HG03060 (cell line): Measurements from ENCODE around the gene PRDX6.
A peak's percentile ranks its signal among the peaks of the same experiment; 100 is the strongest.
"Not testable (repeated sequence)": the region's sequence is repeated elsewhere in the genome, so short reads cannot be mapped to it uniquely, and the experiment has no call there.

Experiments used
- ATAC-seq: cut with Tn5 transposase; IDR thresholded peaks from one replicate; pipeline ENCODE4 v1.9.1; 2021; ENCODE audit warnings: low read depth, moderate number of reproducible peaks; ENCODE audit not compliant: unreplicated experiment

Gene PRDX6, protein sequence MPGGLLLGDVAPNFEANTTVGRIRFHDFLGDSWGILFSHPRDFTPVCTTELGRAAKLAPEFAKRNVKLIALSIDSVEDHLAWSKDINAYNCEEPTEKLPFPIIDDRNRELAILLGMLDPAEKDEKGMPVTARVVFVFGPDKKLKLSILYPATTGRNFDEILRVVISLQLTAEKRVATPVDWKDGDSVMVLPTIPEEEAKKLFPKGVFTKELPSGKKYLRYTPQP

DNA sequence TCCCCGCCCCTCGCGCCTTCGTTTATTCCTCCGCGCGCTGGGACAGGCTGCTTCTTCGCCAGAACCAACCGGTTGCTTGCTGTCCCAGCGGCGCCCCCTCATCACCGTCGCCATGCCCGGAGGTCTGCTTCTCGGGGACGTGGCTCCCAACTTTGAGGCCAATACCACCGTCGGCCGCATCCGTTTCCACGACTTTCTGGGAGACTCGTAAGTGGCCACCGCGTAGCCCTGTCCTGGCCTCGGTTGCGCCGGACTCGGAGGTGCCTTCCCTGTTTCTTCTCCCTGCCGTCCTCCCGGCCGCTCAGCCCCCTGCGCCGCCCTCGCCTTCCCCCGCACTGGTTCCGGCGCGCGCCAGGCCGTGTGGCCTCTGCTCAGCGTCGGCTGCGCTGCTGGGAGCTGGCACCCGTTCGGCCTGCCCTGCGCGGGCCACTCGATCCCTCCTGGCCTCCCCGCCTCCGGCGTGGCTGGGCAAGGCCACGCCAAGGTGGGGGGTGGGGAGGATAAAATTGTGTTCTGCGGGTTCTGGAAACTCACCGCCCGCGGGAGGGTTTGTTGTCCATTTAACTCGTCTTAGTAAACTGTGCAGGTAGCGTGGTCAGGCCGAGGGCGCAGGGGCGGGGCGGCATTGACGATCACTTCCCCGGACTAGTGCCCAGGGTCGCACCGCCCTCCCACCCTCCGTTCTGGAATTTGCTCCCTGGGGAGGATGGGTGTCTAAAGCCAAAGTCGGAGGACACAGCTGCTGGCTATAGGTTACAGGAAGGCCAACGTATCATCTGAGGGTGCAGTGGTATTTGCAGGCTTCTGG is at the start of gene PRDX6:
Gene PRDX6, plus strand, starts transcription at position 50 of the 808 bp plus-strand sequence. Its CDS starts 63 bp downstream, at position 113.
- ATAC-seq, result peak; percentile 23

DNA sequence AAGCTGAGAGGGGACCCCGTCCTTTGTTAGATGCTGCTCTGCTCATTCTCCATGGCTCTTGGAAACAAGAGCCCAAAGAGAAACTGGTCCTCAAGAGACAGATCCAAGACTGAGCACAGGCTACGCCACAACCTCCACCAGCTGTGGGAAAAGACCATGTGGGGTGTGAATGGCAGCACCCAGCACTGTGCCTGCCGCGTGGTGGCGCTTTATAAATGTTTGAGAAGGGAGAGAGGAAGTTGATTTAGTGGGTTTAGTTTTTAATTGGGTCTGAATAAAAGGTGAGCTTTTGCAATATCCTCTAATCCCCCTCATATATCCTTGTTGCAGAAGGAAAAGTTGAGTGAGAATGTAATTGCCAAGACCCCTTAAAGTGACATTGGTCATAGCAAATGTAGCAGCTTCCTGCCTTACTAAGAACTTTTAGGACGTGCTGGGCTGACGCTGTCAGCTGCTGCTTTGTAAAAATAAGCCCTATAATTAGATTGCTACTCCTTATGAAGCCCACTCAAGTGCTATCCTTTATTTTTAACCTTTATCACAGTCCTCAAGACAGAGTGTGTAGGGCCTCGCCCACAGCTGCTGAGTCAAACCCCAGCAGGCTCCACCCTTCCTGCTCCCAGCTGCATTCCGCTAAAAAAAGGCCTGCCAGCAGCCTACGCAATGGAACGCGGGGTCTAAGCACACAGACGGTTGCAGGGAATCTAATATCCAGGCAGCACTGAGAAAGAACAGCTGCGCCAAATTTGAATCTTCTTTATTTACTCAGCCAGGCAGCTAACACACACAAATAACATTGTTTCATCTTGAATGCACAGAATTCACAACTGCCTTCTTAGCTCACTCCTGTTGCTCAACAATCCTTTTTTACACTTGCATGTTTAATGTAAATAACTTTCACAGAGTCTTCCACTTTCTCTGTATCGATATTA is 47.4 kb upstream of the PRDX6 start:
- ATAC-seq, result no peak

DNA sequence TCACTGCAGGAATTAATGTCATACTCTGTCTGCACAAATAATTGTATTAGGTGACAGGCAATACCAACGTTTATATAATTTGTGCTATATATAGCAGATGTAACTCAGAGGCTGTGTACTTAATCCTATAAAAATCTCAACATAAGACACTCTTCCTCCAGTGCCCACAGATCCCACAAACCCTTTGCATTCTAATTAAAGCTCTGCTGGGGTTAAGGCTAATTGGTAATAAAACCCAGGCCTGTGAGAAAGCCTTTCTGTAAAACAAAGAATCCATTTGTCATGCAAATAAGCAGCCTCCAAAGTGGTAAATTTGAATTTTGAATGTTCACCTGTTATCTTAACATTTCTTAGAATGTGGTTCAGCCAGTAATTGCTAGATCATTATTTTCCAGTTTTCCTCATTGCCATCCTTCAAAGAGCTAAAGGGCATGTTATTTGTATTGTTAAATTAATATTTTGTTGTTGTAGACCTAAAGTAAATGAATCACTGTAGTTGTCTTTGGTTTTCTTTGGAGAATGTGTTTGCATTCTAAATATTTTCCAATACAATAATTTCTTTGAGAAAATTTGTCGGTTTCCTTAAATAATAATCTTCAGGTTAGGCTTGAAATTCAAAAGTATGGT is 46.3 kb upstream of the PRDX6 start:
- ATAC-seq, result no peak

DNA sequence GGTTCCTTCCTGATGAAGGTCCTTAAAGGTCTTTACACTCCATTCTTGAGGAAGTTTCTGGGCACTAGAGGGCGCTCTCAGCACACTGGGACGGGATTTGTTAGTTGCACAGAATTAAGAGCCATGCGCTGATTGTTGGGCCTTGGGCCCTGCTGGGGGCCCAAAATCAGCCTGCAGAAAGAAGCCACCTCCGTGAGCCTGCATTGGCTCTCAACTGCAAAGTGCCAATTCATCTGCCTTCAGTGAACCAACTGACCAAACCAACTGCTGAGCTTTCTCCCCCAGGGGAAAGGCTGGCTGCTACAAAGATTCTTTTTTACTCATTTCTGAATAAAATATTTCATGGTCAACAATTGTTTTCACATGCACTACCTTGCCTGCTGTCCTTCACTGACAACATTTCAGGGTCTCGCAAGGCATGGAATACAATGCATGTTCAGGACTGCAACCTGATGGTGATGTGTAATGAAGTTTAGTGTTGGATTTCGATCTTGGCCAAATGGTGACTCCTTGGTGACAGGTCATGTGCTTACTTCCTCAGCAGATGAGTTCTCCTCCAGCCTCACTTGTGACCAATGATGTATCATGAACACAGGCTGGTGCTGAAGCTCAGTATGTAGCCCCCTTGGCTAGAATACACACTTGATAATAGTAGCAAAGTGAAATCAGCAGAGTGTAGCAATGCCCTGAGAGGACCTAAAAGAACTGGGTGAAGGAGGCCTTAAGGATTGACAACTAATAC is 45.7 kb upstream of the PRDX6 start:
- ATAC-seq, result no peak

DNA sequence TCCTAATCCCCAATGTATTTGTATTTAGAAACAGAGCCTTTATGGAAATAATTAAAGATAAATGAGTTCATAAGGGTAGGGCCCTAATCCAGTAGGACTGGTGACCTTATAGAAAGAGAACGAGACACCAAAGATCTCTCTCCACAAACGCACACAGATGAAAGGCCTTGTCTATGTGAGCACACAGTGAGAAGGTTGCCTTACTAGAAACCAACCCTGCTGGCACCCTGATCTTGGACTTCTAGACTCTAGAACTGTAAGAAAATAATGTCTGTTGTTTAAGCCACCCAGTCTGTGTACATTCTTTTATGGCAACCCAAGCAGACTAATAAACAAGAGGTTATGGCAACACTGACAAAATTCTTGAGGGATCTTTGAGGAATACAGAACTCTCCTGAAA is 44.8 kb upstream of the PRDX6 start:
- no peak for ATAC-seq

DNA sequence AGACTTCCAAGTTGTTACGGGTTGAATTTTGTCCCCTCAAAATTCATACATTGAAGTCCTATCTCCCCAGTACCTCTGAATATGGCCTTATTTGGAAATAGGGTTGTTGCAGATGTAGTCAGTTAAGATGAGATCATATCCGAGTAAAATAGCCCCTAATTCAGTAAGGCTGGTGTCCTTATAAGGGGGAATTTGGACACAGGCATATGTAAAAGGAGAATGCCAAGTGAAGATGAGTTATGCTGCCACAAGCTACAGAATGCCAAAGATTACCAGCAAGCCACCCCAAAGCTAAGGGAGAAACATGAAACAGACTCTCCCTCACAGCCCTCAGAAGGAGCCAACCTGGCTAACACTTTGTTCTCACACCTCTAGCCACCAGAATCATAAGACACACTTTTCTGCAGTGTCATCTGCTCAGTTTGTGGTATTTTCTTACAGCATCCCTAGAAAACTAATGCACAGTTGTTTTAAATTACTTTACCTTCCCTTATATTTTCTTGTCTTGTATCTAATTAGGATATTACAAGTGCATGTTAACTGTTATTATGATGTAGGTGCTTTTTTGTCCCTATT is 43.3 kb upstream of the PRDX6 start:
- ATAC-seq, result no peak

DNA sequence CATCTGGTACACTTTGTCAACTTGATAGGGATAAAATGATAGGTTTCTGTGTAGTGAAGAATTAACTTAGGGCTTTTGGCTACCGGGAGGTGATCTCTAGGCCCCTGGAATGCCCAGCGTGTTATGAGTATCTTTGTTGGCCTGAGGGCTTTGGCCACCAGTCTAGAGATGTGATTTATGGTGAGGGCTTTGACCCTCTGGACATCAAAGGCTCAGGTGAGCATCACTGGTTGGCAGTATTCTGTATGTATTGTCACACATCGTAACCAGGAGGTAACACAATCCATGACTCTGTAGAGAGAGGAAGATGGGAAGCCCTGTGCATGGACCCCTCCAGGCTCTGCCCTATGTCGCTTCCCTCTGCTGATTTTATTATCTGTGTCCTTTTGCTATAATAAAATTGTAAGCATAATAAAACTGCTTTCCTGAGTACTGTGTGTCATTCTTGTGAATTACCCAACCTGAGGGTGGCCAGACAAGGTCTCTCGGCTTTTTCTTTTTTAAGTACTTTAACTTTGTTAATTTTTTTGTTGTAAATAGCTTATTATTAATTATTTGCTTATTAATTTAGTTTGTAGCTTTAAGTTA is 40.2 kb upstream of the PRDX6 start:
- no peak for ATAC-seq

DNA sequence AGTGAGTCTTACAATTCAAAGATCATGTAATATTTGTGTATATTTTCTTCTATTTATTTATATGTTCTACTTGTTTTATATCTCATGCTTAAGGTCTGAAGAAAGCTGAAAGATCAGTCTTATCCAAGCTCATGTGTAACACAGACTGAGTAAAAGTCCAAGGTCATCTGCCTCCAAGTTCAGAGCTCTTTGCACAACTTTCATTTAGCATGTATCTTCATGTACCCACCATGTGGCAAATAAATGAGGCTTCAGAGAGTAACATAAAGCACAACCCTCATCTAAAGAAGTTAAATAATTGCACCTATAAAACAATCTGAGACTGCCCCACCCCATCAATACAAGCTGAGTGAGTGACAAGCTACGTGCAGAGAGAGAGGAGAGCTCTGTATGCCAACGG is 38.5 kb upstream of the PRDX6 start:
- no peak for ATAC-seq

DNA sequence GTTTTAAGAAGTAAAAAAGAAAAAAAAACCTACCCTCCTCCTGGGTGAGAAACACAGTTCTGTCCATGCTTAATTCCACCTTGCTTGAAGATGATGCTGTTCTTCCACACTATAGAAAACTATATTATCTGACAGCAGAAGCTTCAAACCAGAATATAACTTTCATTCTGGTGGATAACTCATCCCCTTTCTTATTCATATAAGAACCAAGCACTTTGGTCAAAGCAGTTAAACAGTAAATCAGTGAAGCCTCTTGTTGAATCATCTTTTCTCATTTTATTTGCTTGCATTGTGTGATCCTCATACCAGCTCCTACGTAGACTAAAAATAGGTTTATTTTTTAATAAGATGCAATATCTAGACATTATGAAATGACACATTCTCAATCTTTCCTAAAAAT is 36.7 kb upstream of the PRDX6 start:
- ATAC-seq, result no peak

DNA sequence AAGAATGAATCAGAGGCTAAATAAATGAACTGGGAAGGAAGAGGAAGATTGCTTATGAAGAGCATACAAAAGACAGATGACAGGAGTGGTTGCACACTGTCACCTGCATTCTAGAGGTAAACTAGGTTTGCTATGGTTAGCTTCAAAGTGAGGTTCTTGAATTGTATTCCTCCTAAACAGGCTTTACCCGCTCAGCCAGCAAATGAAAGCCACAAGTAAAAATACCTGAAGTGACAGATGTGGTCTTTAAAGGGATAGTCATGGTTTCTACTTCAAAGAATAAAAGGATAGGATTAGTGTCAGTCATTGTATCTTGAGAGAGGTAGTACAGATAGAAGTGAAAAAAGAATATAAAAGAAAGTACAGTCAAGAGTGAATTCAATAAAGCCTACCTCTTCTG is 32.4 kb upstream of the PRDX6 start:
- no peak for ATAC-seq

DNA sequence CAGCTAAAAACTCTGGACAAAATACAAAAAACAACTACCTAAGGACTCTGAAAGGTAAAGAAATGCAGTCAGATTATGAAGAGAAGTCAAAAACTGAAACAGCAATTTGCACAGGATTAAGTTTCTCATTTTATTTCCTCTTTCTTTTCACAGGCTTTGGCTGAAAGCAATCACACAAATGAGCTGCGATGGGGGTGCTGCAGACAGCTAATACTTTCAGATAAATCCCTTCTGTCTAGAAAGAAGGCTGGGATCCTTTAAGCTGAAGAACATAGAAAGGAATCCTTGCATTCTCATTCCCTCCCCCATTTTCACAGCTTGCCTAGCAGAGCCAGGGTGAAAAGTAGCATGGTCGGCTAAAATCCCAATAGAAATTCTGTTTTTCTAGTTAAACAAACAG is 32.0 kb upstream of the PRDX6 start:
- no peak for ATAC-seq

DNA sequence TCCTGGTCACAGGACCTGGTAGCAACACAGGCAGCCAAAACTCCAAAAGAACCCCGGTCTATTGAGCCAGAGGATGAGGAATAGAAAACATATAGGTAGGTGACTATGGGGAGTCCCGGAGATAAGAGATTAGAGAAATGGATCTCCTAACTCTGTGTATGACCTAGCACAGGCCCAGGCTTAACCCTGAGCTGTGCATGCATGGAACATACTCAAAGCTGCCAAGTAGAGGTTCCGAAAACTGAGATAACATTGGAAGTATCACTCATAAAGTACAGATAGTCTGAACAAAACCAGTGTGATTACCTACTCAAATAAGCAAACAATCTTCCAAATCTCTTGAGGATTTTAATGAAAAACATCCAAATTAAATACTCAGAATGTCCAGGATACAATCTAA is 31.5 kb upstream of the PRDX6 start:
- no peak for ATAC-seq

DNA sequence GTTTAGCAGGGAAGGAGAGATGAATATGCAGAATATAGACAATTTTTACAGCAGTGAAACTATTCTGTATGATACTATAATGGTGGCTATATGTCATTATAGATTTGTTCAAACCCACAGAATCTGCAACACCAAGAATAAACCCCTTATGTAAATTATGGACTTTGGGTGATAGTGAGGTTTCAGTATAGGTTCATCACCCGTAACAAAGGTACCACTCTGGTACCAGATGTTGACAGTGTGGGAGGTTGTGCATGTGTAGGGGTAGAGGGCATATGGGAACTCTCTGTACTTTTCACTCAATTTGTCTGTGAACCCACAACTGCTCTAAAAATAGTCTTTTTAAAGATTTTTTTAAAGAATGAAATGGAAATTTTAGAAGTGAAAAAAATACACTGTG is 29.9 kb upstream of the PRDX6 start:
- ATAC-seq, result no peak

DNA sequence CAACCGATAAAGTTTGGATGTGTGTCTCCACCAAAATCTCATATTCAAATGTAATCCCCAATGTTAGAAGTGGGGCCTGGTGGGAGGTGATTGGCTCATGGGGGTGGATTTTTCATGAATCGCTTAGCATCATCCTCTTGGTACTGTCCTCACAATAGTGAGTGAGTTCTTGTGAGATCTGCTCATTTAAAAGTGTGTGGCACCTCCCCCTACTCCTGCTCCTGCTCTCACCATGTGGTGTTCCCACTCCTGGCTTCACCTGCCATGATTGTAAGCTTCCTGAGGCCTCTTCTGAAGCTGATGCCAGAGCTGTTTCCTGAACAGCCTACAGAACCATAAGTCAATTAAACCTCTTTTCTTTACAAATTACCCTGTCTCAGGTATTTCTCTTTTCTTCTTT is 28.2 kb upstream of the PRDX6 start:
- ATAC-seq, result no peak

DNA sequence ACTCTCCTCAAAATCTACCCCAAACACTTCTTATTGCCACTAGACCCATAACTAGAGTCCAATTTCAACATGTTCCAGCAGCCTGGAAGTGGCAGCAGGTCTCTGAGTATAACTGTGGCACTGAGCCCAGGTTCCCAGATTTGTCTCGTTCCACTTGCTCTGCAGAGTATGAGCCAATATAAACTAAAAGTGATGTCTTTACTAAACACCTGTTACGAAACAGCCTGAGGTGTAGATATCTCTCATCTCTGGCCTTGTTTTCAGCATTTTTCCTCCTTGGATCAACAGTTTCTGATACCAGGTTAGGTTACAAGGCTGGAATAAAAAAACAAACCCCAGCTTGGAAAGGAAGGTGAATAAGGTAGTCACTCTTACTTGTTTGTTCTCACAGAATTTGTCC is 25.2 kb upstream of the PRDX6 start:
- ATAC-seq, result no peak

DNA sequence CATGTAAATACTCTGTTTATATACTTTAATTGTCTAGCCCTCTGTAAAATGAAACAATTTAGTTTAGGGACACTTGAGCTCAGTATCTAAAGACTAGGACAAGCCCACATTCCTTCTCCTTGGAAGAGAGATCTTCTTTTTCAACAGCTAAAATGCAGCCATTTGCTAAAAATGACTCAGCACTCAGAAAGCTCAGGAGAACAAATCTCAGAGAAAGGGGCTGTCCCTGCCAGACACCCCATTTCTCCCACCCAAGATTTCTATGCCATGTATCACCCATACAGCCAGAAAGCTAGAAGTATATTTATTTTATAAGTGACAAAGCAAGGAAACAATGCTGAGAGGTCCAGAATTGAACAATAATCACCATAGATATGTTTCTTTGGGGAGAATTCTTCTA is 23.2 kb upstream of the PRDX6 start:
- ATAC-seq, result no peak

DNA sequence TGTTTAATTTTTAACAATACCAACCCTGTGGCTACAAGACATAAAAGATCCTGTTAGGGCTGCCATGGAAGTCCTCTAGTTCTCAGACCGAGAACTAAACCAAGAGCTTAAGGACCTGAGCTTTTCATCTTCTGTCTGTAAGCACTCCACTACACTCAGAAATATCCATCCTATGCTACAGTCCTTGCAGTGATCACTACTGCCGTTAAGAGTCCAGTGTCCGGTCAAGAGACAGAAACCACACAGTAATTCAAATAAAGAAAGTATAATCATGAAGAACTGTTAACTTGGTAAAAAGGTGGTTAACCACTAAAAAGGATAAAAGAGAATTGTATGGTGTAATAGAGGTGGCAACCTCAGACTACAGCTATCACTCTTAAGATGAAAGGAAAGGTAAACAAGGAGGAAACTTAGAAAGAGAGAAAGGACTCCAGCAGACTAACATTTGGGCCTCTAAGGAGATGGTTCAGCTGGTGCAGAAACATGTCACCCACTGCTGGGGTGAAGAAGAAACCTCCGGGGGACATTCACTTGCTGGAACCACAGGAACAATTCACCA is 22.1 kb upstream of the PRDX6 start:
- ATAC-seq, result no peak

DNA sequence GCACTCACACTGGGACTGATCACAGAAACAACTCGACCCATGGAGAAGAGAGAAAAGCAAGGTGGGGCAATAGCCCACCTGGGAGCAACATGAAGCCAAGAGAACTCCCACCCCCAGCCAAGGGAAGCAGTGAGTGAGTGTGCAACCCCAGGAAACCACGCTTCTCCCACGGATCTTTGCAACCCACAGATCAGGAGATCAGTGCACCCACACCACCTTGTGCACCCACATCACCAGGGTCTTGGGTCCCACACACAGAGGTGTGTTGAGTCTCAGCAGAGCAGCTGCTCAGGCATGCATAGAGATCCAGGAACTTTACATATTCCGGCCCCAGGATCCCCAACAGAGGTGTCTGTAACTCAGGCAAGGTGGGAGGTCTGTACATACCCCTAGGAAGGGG is 17.2 kb upstream of the PRDX6 start:
- ATAC-seq, result no peak

DNA sequence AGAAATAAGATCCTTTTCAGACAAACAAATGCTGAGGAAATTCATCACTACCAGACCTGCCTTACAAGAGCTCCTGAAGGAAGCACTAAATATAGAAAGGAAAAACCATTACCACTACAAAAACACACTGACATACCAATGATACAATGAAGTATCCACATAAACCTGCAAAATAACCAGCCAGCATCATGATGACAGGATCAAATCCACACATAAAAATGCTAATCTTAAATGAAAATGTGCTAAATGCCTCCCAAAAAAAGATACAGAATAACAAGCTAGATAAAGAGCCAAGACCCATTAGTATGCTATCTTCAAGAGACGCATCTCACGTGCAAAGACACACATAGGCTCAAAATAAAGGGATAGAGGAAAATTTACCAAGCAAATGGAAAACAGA is 14.5 kb upstream of the PRDX6 start:
- ATAC-seq, result not testable (repeated sequence)
